HepG2 (cell line): Measurements from ENCODE around the gene CACNG4.

Source experiments
- EP300 ChIP-seq, 3 experiments: sonication (generic) in 1 of 3; formaldehyde crosslinking in 1 of 3; IDR thresholded peaks; 2 replicates each; pipeline versions ENCODE4 v1.5.1 to v1.6.1; 2011 to 2020; ENCODE audit warnings: low read depth in 2 of 3, low read length in 2 of 3, borderline replicate concordance in 1 of 3, improper control_type of control experiment in 1 of 3, mild to moderate bottlenecking in 1 of 3, missing genetic modification reagents in 1 of 3, moderate library complexity in 1 of 3
- HDAC2 ChIP-seq: sonication (generic); formaldehyde crosslinking; IDR thresholded peaks from 2 replicates; pipeline ENCODE4 v1.4.0; 2020; ENCODE audit warnings: missing genetic modification reagents
- SUZ12 ChIP-seq: fragments of 150-350 bp; IDR thresholded peaks from 2 replicates; pipeline ENCODE4 v1.6.1; 2014; ENCODE audit warnings: low read depth, low read length
- ZFP36L1 ChIP-seq: sonication (generic); formaldehyde crosslinking; IDR thresholded peaks from 2 replicates; pipeline ENCODE4 v1.8.0; 2022; ENCODE audit warnings: mild to moderate bottlenecking, missing genetic modification reagents, moderate library complexity
- ZNF274 ChIP-seq: sonication (generic); formaldehyde crosslinking; IDR thresholded peaks from 2 replicates; pipeline ENCODE4 v1.5.1; 2020; ENCODE audit warnings: mild to moderate bottlenecking, missing genetic modification reagents
- ZNF772 ChIP-seq: sonication (generic); formaldehyde crosslinking; IDR thresholded peaks from 2 replicates; pipeline ENCODE4 v1.5.0; 2020; ENCODE audit warnings: mild to moderate bottlenecking, missing genetic modification reagents

- TF ChIP-seq ZFP36L1 (no peak), SUZ12 (no peak), HDAC2 (no peak), EP300 (IDR thresholded peaks at IDR 0.05; ENCODE audit: low read depth in 2 of 2, low read length in 2 of 2) (no peak), EP300 (CRISPR knock-in tag; IDR thresholded peaks at IDR 0.05; ENCODE audit: borderline replicate concordance) (no peak), ZNF274 (CRISPR knock-in tag) (no peak), ZNF772 (CRISPR knock-in tag) (no peak)
Measured at GRCh38 chr17:66987059-66987616, 22.6 kb downstream of the CACNG4 start.
